22Rv1 (cell line): ENCODE measurements around the gene PPM1H.

Source experiments
- H3K27ac ChIP-seq: fragments of 450-650 bp; 2 replicates; pipeline ENCODE4 v1.5.1; 2017
- ZFX ChIP-seq: fragments of 450-650 bp; IDR thresholded peaks from 2 replicates; pipeline ENCODE4 v1.6.1; 2017; ENCODE audit warnings: antibody characterized with exemption, borderline replicate concordance
- TF ChIP-seq, protein P1 (sequence below): fragments of 450-650 bp; IDR thresholded peaks from 2 replicates; pipeline ENCODE4 v1.5.1; 2017; ENCODE audit warnings: mild to moderate bottlenecking

PPM1H gene

DNA sequence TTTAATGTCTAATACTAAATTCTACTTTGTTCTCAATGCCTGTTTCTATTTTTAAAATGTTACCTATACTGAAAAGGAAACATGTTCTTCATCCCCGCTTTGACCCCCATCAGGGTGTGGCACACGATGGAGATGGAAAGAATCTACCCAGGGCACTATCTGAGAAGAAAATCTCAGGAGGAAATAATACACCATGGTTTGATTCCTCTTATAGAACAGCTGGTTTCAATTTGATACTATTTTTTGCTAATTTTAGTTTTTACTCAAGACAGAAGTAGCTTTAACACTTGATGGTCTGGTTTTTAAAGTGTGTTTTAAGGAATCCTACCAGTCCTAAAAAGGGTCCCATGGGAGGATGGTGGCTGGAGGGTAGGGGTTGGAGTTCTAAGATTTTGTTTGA, 56.7 kb downstream of the PPM1H start:
- no peak overlapping the region for H3K27ac ChIP-seq
- TF ChIP-seq, protein P1, sequence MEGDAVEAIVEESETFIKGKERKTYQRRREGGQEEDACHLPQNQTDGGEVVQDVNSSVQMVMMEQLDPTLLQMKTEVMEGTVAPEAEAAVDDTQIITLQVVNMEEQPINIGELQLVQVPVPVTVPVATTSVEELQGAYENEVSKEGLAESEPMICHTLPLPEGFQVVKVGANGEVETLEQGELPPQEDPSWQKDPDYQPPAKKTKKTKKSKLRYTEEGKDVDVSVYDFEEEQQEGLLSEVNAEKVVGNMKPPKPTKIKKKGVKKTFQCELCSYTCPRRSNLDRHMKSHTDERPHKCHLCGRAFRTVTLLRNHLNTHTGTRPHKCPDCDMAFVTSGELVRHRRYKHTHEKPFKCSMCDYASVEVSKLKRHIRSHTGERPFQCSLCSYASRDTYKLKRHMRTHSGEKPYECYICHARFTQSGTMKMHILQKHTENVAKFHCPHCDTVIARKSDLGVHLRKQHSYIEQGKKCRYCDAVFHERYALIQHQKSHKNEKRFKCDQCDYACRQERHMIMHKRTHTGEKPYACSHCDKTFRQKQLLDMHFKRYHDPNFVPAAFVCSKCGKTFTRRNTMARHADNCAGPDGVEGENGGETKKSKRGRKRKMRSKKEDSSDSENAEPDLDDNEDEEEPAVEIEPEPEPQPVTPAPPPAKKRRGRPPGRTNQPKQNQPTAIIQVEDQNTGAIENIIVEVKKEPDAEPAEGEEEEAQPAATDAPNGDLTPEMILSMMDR = no peak
- no peak for TF ChIP-seq ZFX

DNA sequence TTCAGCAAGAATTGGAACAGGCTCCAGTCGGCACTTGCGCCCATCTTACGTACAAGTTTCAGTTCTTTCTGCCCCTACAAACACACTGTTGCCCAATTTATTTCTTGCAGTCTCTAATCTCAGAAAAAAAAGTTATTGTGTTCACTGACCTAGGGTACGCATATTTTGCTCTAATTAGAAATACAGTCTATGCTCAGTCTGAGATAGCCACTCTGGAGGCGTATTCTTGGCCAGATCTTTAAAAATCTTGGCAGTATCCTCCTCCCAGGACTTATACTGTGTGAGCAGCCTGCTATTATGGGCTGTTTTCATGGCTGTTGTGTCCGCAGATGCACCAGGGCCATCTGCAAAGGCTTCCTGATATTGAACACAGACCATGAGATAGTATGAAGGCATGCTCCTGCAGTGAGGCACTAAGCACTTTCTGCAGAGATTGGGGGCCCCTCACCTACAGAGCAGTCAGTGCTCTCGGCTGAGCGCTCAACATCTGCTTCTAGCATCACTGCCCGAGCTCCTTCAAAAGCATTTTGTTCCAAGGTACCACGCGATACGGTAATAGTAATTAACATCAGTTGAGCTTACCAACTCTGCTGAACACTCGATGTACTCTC, 57.9 kb downstream of the PPM1H start:
- no peak overlapping the region for H3K27ac ChIP-seq
- no peak for TF ChIP-seq ZFX
- TF ChIP-seq, protein P1 = no peak

DNA sequence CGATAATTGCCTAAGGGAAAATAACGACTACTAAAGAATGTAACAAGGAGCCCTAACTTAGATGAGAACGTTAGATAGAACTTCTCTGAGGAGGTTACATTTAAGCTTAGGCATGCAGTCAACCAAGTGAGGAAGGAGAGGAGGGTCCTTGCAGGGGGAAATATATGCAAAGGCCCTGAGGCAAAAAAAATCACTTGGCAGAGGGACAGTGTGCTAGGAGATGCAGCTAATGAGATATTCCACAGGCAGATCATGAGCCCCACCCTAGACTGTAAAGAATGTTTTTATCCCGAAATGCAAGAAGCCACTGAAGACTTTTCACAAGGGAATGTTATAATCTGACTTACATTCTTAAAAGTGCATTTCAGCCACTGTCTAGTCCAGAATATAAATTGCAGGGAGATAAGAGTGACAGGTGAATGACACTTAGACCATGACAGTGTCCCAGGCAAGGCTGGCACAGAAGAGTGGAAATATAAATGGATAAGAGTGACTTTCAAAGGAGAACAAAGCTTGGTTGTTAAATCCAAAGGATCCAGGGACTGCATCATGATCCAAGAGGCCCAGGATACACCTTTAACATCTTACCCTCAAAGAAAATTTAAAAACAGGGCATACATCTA, 61.0 kb downstream of the PPM1H start:
- no peak overlapping the region for H3K27ac ChIP-seq
- TF ChIP-seq, protein P1 = no peak
- no peak for TF ChIP-seq ZFX

DNA sequence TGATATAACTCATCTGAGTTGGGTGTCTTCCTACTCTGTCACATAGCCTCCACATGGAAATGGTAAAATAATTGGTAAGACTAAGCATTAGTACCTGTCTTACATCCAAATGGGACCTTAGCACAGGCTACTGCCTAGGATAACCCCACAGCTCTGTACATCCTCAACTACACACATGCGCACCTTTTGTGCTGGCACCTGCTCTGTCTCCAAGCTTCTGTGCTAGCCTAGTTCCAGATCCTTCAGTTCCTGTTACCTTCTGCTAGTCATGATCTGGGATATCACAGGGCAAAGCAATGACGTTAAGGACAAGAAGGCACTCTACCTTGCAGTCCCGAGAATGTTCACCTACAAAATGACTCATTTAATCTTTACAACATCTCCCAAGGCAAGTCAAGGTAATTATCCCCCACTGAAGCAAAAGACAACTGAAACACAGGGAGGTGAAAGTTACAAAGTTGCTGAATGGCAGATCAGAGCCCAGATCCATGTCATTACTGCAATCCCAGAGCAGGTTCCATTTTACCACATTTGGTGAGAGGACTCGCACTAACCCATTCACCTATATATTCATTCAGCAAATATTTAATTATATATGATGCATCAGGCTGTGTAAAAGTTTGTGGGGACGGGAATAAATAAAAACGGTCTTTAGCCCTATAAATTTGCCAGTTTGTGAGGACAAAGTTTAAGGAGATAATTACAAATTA, 61.7 kb downstream of the PPM1H start:
- TF ChIP-seq, protein P1 = no peak
- TF ChIP-seq ZFX = no peak
- no peak overlapping the region for H3K27ac ChIP-seq

DNA sequence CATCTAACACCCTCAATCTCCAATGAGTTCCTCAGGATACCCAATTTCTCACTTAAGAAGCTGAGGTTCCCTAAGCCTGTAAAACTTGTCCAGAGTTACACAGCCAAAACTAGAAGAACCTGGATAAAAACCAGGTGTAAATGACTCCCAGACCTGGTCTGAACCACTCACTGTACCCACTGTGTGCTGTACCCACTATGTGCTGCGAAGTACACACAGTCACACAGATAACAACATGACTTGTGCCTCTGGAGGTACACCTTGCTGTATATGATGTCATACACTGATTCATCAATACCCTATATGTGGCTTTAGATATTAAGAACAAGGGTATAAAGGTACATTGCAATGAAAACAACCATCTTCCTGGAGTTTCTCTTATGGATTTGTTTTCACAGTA, 66.1 kb downstream of the PPM1H start:
- H3K27ac ChIP-seq = no peak overlapping the region
- no peak for TF ChIP-seq ZFX
- TF ChIP-seq, protein P1 = no peak

DNA sequence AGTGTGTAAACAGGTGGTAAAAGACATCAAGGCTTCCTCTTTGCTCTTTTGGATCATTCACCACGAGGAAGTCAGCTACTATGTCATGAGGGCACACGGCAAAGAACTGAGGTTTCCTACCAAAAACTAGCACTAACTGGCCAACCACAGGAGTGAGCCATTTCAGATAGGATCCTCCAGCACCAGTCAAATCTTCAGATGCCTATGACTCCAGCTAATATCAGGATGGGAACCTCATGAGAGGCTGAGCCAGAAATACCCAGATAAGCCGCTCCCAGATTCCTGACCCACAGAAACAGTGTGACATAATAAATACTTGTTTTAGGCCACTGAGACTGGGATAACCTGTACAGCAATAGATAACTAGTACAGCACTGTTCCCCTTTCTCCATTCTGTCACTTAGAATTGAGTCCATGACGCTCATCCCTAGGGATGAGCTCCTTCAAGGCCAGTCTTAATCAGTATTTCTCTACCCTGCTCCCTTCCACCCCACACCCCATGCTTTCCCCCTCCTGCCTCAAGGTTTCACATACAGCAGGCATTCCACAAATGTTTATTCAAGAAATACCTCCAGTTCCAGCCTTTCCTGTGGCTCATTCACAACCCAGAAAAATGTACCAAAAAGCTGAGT, 68.4 kb downstream of the PPM1H start:
- TF ChIP-seq, protein P1 = no peak
- TF ChIP-seq ZFX = no peak
- H3K27ac ChIP-seq = no peak overlapping the region

DNA sequence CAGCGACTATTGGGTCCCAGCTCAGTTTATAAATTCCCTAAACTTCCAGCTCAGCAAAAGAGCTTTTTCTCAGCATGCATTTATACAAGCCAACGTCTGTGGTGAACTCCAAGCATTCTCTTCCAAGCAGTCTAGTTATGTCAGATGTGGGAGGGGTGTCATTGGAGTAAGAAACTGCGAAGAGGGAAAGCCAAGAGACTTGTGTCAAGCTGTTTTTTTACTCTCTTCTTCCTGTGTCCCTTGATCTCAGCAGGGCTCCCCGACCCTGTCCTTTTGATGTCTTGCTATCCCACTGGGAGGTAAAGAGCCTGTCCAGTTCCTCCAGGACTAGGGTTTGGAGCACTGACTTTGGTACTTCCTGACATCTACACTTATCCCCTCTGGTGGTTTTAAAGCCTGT, 69.0 kb downstream of the PPM1H start:
- TF ChIP-seq ZFX = no peak
- TF ChIP-seq, protein P1 = no peak
- H3K27ac ChIP-seq = no peak overlapping the region
